K562 (cell line): Measurements from ENCODE around the gene HIVEP3. TPM values are rescaled to one million over a fixed set of nuclear protein-coding genes. Genes with fewer than 3 reads are reported as not detected.

Experiments
- ATAC-seq: fragments of 200-7000 bp; cut with Tn5 transposase; 3 replicates; pipeline ENCODE4 v1.9.1; 2020; ENCODE audit warnings: moderate library complexity
- BruUV-seq: library from RNA; stranded (reverse); fragments of 400-500 nt; replicated peaks from 2 replicates; lab custom pipeline; 2021; lab: Mats Ljungman, UMichigan
- CTCF ChIA-PET: fragments of 300-600 bp; formaldehyde crosslinking; extraction: SDS; loops from one replicate; lab custom pipeline; 2021; ENCODE audit warnings: low intra/inter-chr PET ratio; lab: Yijun Ruan, JAX
- POLR2A ChIA-PET: fragments of 300-600, 350-650 bp; sonication (Branson Sonifier 250); formaldehyde crosslinking; extraction: SDS; loops from one replicate; lab custom pipeline; 2021; ENCODE audit warnings: antibody characterized with exemption, inconsistent platforms; lab: Yijun Ruan, JAX
- DNase-seq, 4 experiments: peaks; one replicate each; pipeline versions ENCODE4 v3.0.0 to v3.0.0-alpha.2; 2011 to 2018; ENCODE audit warnings: low spot score in 3 of 4, mixed read lengths in 3 of 4; ENCODE audit errors: extremely low read depth in 1 of 4
- FAIRE-seq: peaks from 2 replicates; lab custom pipeline; 2011; peaks lifted over from hg19 to GRCh38; lab: Jason Lieb, UNC
- H2AFZ ChIP-seq: 2 replicates; pipeline ENCODE4 v1.6.0; 2011; ENCODE audit warnings: low read depth, low read length, control low read depth, inconsistent platforms
- H3K27ac ChIP-seq: fragments of 200-600 bp; 3 replicates; pipeline ENCODE4 v1.8.0; 2011; ENCODE audit warnings: low read depth, mild to moderate bottlenecking, control low read depth, inconsistent platforms, low read length, moderate library complexity, mixed read lengths; ENCODE audit errors: extremely low read depth
- H3K27me3 ChIP-seq, 2 experiments: fragments of 300-600 bp in 1 of 2; 2 replicates in 1 of 2; 3 replicates in 1 of 2; pipeline versions ENCODE4 v1.6.0 to v1.8.0; 2011; ENCODE audit warnings: inconsistent platforms in 2 of 2, low read length in 2 of 2, mild to moderate bottlenecking in 1 of 2, mixed read lengths in 1 of 2, moderate library complexity in 1 of 2; ENCODE audit not compliant: control insufficient read depth in 2 of 2, insufficient read depth in 2 of 2
- H3K36me3 ChIP-seq: fragments of 300-600 bp; 3 replicates; pipeline ENCODE4 v1.8.0; 2011; ENCODE audit warnings: mild to moderate bottlenecking, low read length, inconsistent platforms; ENCODE audit not compliant: control insufficient read depth, insufficient read depth
- H3K4me1 ChIP-seq, 2 experiments: fragments of 200-600 bp in 1 of 2; replicated peaks in 1 of 2; 2 replicates in 1 of 2; 3 replicates in 1 of 2; pipeline versions ENCODE4 v1.5.1 to v1.8.0; 2011; ENCODE audit warnings: inconsistent platforms in 2 of 2, low read length in 2 of 2, mild to moderate bottlenecking in 1 of 2, mixed read lengths in 1 of 2, moderate library complexity in 1 of 2; ENCODE audit not compliant: control insufficient read depth in 2 of 2, insufficient read depth in 2 of 2
- H3K4me2 ChIP-seq: 2 replicates; pipeline ENCODE4 v1.6.1; 2011; ENCODE audit warnings: low read length, control low read depth, inconsistent platforms, mixed read lengths; ENCODE audit not compliant: insufficient read depth
- H3K4me3 ChIP-seq: fragments of 200-600 bp; sonication (generic), shearing (Covaris generic); 2 replicates; pipeline ENCODE4 v1.5.1; 2016; ENCODE audit warnings: control low read depth, inconsistent platforms
- H3K79me2 ChIP-seq: fragments of 200-600 bp; 3 replicates; pipeline ENCODE4 v1.8.0; 2011; ENCODE audit warnings: low read length, inconsistent platforms; ENCODE audit not compliant: control insufficient read depth, insufficient read depth
- H3K9ac ChIP-seq, 2 experiments: 2 replicates each; pipeline versions ENCODE4 v1.6.0 to v1.6.1; 2011; ENCODE audit warnings: low read depth in 2 of 2, low read length in 2 of 2, control low read depth in 1 of 2, inconsistent platforms in 1 of 2, mild to moderate bottlenecking in 1 of 2, mixed read lengths in 1 of 2; ENCODE audit not compliant: insufficient read depth in 1 of 2
- H3K9me1 ChIP-seq: one replicate; pipeline ENCODE4 v1.6.0; 2011; ENCODE audit warnings: inconsistent platforms, mild to moderate bottlenecking, low read length, moderate library complexity; ENCODE audit not compliant: control insufficient read depth, insufficient read depth
- H3K9me3 ChIP-seq: replicated peaks from 2 replicates; pipeline ENCODE4 v1.5.1; 2011; ENCODE audit warnings: low read depth, low read length, inconsistent platforms; ENCODE audit not compliant: control insufficient read depth, insufficient read depth
- H4K20me1 ChIP-seq: replicated peaks from 2 replicates; pipeline ENCODE4 v1.6.1; 2011; ENCODE audit warnings: low read length, inconsistent platforms, mixed read lengths; ENCODE audit not compliant: control insufficient read depth, insufficient read depth
- ARID1B ChIP-seq: fragments of 450-650 bp; IDR thresholded peaks from 2 replicates; pipeline ENCODE4 v1.6.1; 2016; ENCODE audit warnings: antibody characterized with exemption, mild to moderate bottlenecking, inconsistent platforms
- BCOR ChIP-seq: fragments of 450-650 bp; IDR thresholded peaks from 2 replicates; pipeline ENCODE4 v1.6.1; 2016
- BHLHE40 ChIP-seq: IDR thresholded peaks from 2 replicates; pipeline ENCODE4 v1.6.1; 2011; ENCODE audit warnings: low read length, improper control_type of control experiment
- CBFA2T2 ChIP-seq: fragments of 450-650 bp; conservative IDR thresholded peaks from 2 replicates; pipeline ENCODE4 v1.6.1; 2017; ENCODE audit warnings: mild to moderate bottlenecking
- CBFA2T3 ChIP-seq: fragments of 450-650 bp; IDR thresholded peaks from 2 replicates; pipeline ENCODE4 v1.6.1; 2017
- CEBPB ChIP-seq: fragments of 450-650 bp; IDR thresholded peaks from 2 replicates; pipeline ENCODE4 v1.6.1; 2016; ENCODE audit warnings: missing genetic modification characterization, missing compliant biosample characterization
- CREM ChIP-seq: IDR thresholded peaks from 2 replicates; pipeline ENCODE4 v1.6.1; 2014; ENCODE audit warnings: antibody characterized with exemption, low read depth
- DPF2 ChIP-seq: fragments of 450-650 bp; IDR thresholded peaks from 2 replicates; pipeline ENCODE4 v1.6.1; 2016
- EGR1 ChIP-seq: fragments of 450-650 bp; conservative IDR thresholded peaks from 2 replicates; pipeline ENCODE4 v1.6.1; 2017; ENCODE audit warnings: mild to moderate bottlenecking
- EP300 ChIP-seq: IDR thresholded peaks from 2 replicates; pipeline ENCODE4 v1.6.1; 2012; ENCODE audit warnings: low read length, improper control_type of control experiment
- ETV5 ChIP-seq: sonication (generic); formaldehyde crosslinking; IDR thresholded peaks from 2 replicates; pipeline ENCODE4 v1.4.0; 2020; ENCODE audit warnings: low read depth, mild to moderate bottlenecking, missing genetic modification reagents
- HMBOX1 ChIP-seq: sonication (generic); IDR thresholded peaks from 2 replicates; pipeline ENCODE4 v1.6.1; 2016
- JUND ChIP-seq, 2 experiments: IDR thresholded peaks; 2 replicates in 1 of 2; 3 replicates in 1 of 2; pipeline ENCODE4 v1.6.1; 2011; ENCODE audit warnings: borderline replicate concordance in 2 of 2, low read depth in 2 of 2, low read length in 2 of 2, improper control_type of control experiment in 1 of 2, missing biosample characterization in 1 of 2, missing genetic modification characterization in 1 of 2, missing genetic modification reagents in 1 of 2
- KHSRP ChIP-seq: fragments of 450-650 bp; IDR thresholded peaks from 2 replicates; pipeline ENCODE4 v1.6.1; 2017
- NRF1 ChIP-seq, 2 experiments: fragments of 450-650 bp; IDR thresholded peaks in 1 of 2; conservative IDR thresholded peaks in 1 of 2; 2 replicates each; pipeline ENCODE4 v1.6.1; 2014; ENCODE audit warnings: mild to moderate bottlenecking in 2 of 2
- PCBP2 ChIP-seq: fragments of 200-400 bp; formaldehyde crosslinking; IDR thresholded peaks from 2 replicates; pipeline ENCODE4 v1.6.1; 2018; ENCODE audit warnings: low read length, low read depth, mild to moderate bottlenecking, moderate library complexity; ENCODE audit not compliant: poor library complexity, severe bottlenecking
- RCOR1 ChIP-seq, 2 experiments: IDR thresholded peaks; 2 replicates each; pipeline ENCODE4 v1.6.1; 2012; ENCODE audit warnings: low read depth in 2 of 2, low read length in 2 of 2, borderline replicate concordance in 1 of 2, improper control_type of control experiment in 1 of 2
- TCF3 ChIP-seq: sonication (generic); formaldehyde crosslinking; IDR thresholded peaks from 2 replicates; pipeline ENCODE4 v1.4.0; 2020; ENCODE audit warnings: mild to moderate bottlenecking, missing genetic modification reagents
- TFAP4 ChIP-seq: sonication (generic); formaldehyde crosslinking; IDR thresholded peaks from 2 replicates; pipeline ENCODE4 v1.8.0; 2022; ENCODE audit warnings: missing genetic modification reagents, mild to moderate bottlenecking, moderate library complexity, borderline replicate concordance
- ZNF277 ChIP-seq: fragments of 250-450 bp; sonication (Bioruptor Pico); IDR thresholded peaks from 2 replicates; pipeline ENCODE4 v1.8.0; 2022; ENCODE audit warnings: inconsistent platforms, mild to moderate bottlenecking, moderate library complexity, borderline replicate concordance
- WGBS: fragments of 100-300 bp; shearing (Covaris generic); methylation state at CpG from one replicate; pipeline ENCODE4 v1.1.6; 2016; ENCODE audit warnings: low coverage, mixed read lengths; ENCODE audit not compliant: insufficient coverage; ENCODE audit errors: missing lambda C conversion rate; 5-methylcytosine and 5-hydroxymethylcytosine counted together
- in situ Hi-C: fragments of 300-500 bp; cut with MboI; formaldehyde crosslinking; loops from 4 replicates; pipeline ENCODE4 v1.15.0; 2018; ENCODE audit warnings: inconsistent platforms, mixed read lengths
- intact Hi-C: fragments of 100-400 bp; cut with micrococcal nuclease; formaldehyde crosslinking; loops from 2 replicates; pipeline ENCODE4 v1.14.2; 2022
- polyA plus RNA-seq, 8 experiments: library from polyadenylated mRNA; depleted of rRNA in 4 of 8; stranded (reverse) in 5 of 8; unstranded in 3 of 8; fragments of >200 nt; fragmentation: Nextera tagmentation in 2 of 8; fragmentation: Illumina TruSeq in 1 of 8; extraction: Ambion mirVana in 2 of 8; extraction: Trizol in 1 of 8; gene quantifications; 2 replicates each; pipeline versions ENCODE4 v1.2.1 to v1.2.3, GENCODE V29; 2011 to 2014; ENCODE audit warnings: inconsistent platforms in 1 of 8, missing spikeins in 1 of 8
- total RNA-seq, 7 experiments: library from RNA; depleted of rRNA in 6 of 7; stranded (reverse); fragments of >200 nt in 6 of 7; fragmentation: Illumina TruSeq in 2 of 7; extraction: Trizol in 2 of 7; gene quantifications; 2 replicates each; pipeline versions ENCODE4 v1.2.1 to v1.2.3, GENCODE V29; 2011 to 2021; ENCODE audit warnings: low replicate concordance in 1 of 7

The HIVEP3 gene
- total and polyA plus RNA-seq, 9 of the 15 experiments (the other 6 are each of a cell fraction or from before 2014, with no cell fraction given) = 0.09 to 0.58 (median 0.34) TPM; not detected in 1

- H3K9me3 ChIP-seq = no peaks in the 10 kb centered on the region; the same call in 1 of the 2 replicates
- peak; percentile 91 for FAIRE-seq
- H3K9ac ChIP-seq = no peak overlapping the region
- peak; percentile 47 to 77 (median 59) for DNase-seq
- no peaks in the 10 kb centered on the region for H3K79me2 ChIP-seq
- 0 out of 2 replicates have a peak overlapping the region, but pooled peaks have one; percentile 63 for H2AFZ ChIP-seq
- H3K4me2 ChIP-seq = peak overlapping the region; percentile 59
- peak; percentile 93 for ATAC-seq
- no peaks in the 10 kb centered on the region for H4K20me1 ChIP-seq
- CTCF ChIA-PET = no interaction called here
- peaks cover 3 to 10% of the 10 kb centered on the region in 2 experiments; a peak in 3 of 5 replicates for H3K4me1 ChIP-seq
- WGBS = 1% methylated on average over 10 of the region's 10 CpGs
- peaks cover 14 to 44% of the 10 kb centered on the region in 2 experiments for H3K27me3 ChIP-seq
- H3K4me3 ChIP-seq = no peak overlapping the region
- no peak overlapping the region for H3K27ac ChIP-seq
- no TSS peak for BruUV-seq
- in situ Hi-C loops (no loop called here), intact Hi-C loops (no loop called here)
- POLR2A ChIA-PET = interaction anchor here (0.6 to 1.0 kb wide), 3 partner anchors 18 to 126 kb away, joined by 3 to 4 read pairs (median 3); no protein-coding TSS in a partner anchor
- H3K36me3 ChIP-seq = no peaks in the 10 kb centered on the region
- no peaks in the 10 kb centered on the region for H3K9me1 ChIP-seq
- TF ChIP-seq NRF1 (conservative IDR thresholded peaks at IDR 0.05 in 1 of 2, IDR thresholded peaks at IDR 0.05 in 1 of 2) = 0 out of 4 replicates have a peak, but pooled peaks have one; percentile 14 to 19
- TF ChIP-seq RCOR1 (IDR thresholded peaks at IDR 0.05; ENCODE audit: borderline replicate concordance in 1 of 2, low read depth in 2 of 2, low read length in 2 of 2) = peak in 1 of 2 experiments; percentile 64; a peak in 1 of 4 replicates
- peak; percentile 46; the same call in 1 of the 2 replicates for TF ChIP-seq ARID1B
- no peak for TF ChIP-seq PCBP2
- TF ChIP-seq BHLHE40 = 0 out of 2 replicates have a peak, but pooled peaks have one; percentile 22
- peak; percentile 41 for TF ChIP-seq JUND (IDR thresholded peaks at IDR 0.05; ENCODE audit: borderline replicate concordance, low read depth, low read length)
- no peak for TF ChIP-seq JUND (tag; IDR thresholded peaks at IDR 0.05; ENCODE audit: borderline replicate concordance, low read depth, low read length)
- TF ChIP-seq CEBPB (tag) = no peak
- TF ChIP-seq ZNF277 (CRISPR knock-in tag) = no peak
- peak; percentile 67; the same call in 1 of the 2 replicates for TF ChIP-seq TFAP4 (CRISPR knock-in tag)
- peak; percentile 61; the same call in 1 of the 2 replicates for TF ChIP-seq HMBOX1
- TF ChIP-seq TCF3 = peak; percentile 51
- TF ChIP-seq DPF2 = 0 out of 2 replicates have a peak, but pooled peaks have one; percentile 35
- TF ChIP-seq EGR1 = peak; percentile 80
- TF ChIP-seq BCOR = peak; percentile 56; the same call in 1 of the 2 replicates
- TF ChIP-seq EP300 = peak; percentile 15; the same call in 1 of the 2 replicates
- 0 out of 2 replicates have a peak, but pooled peaks have one; percentile 6 for TF ChIP-seq CREM
- TF ChIP-seq CBFA2T3 = peak; percentile 42; the same call in 1 of the 2 replicates
- 0 out of 2 replicates have a peak, but pooled peaks have one; percentile 14 for TF ChIP-seq CBFA2T2
- TF ChIP-seq KHSRP = no peak
- TF ChIP-seq ETV5 (CRISPR knock-in tag) = 0 out of 2 replicates have a peak, but pooled peaks have one; percentile 16
These were observed 377.7 kb downstream of the HIVEP3 start for GRCh38 chr1:41540886-41541591.
